GM19467 (cell line): ENCODE measurements around the gene TTLL8.

Source experiments
- ATAC-seq: cut with Tn5 transposase; IDR thresholded peaks from one replicate; pipeline ENCODE4 v1.9.1; 2021; ENCODE audit warnings: mild to moderate bottlenecking, moderate library complexity; ENCODE audit not compliant: unreplicated experiment

The TTLL8 gene

GRCh38 chr22:50062509-50063135 is 4.5 kb upstream of the TTLL8 start:
- no peak for ATAC-seq

GRCh38 chr22:50061824-50062355 is 3.8 kb upstream of the TTLL8 start:
- no peak for ATAC-seq

- no peak for ATAC-seq
Observed at GRCh38 chr22:50061141-50061823, 3.2 kb upstream of the TTLL8 start.

GRCh38 chr22:50060441-50061140 is 2.5 kb upstream of the TTLL8 start:
- no peak for ATAC-seq

- ATAC-seq: no peak
Observed at GRCh38 chr22:50059881-50060262, 1.8 kb upstream of the TTLL8 start.

- ATAC-seq: no peak
Observed at GRCh38 chr22:50058906-50059880, 1.1 kb upstream of the TTLL8 start.

GRCh38 chr22:50057278-50058060 is 629 bp downstream of the TTLL8 start:
- ATAC-seq: no peak

- no peak for ATAC-seq
Observed at GRCh38 chr22:50056214-50056972, 1.7 kb downstream of the TTLL8 start.

GRCh38 chr22:50053861-50054260 is 4.2 kb downstream of the TTLL8 start:
- no peak for ATAC-seq

- no peak for ATAC-seq
Observed at GRCh38 chr22:50051930-50052329, 6.2 kb downstream of the TTLL8 start.

- no peak for ATAC-seq
Observed at GRCh38 chr22:50049299-50050195, 8.6 kb downstream of the TTLL8 start.

GRCh38 chr22:50048836-50049235 is 9.3 kb downstream of the TTLL8 start:
- no peak for ATAC-seq

- ATAC-seq: no peak
Observed at GRCh38 chr22:50048061-50048765, 9.9 kb downstream of the TTLL8 start.

- no peak for ATAC-seq
Observed at GRCh38 chr22:50047346-50047745, 10.8 kb downstream of the TTLL8 start.

- ATAC-seq: no peak
Observed at GRCh38 chr22:50046481-50047245, 11.4 kb downstream of the TTLL8 start.

- no peak for ATAC-seq
Observed at GRCh38 chr22:50046019-50046415, 12.1 kb downstream of the TTLL8 start.
